ENCODE measurements around the gene CLMP.

Gene CLMP

GRCh38 chr11:123020968-123021367 is 174.1 kb downstream of the CLMP start:
- no peak for DNase-seq (ENCODE audit: low read depth)
- no peak overlapping the region for H3K4me3 ChIP-seq (ENCODE audit: low read depth, low read length)
- TF ChIP-seq CTCF (IDR thresholded peaks at IDR 0.05; ENCODE audit: low read depth, low read length, missing control alignments), result peak; percentile 80
